ENCODE results near the gene SLC35G1. TPM values are rescaled to one million over a fixed set of nuclear protein-coding genes. Genes with fewer than 3 reads are reported as not detected.

The SLC35G1 gene
- total and polyA plus RNA-seq, 11 donors: 1.3 to 4.1 (median 2.0) TPM

- no peak for ATAC-seq
- H3K4me3 ChIP-seq: peak overlapping the region; percentile 67 to 95 (median 80)
- no peaks in the 10 kb centered on the region for H3K36me3 ChIP-seq
- peaks cover 0 to 23% (median 9%) of the 10 kb centered on the region in 12 donors for H3K4me1 ChIP-seq
- intact Hi-C loops (cut with DNase I): loop anchor here in 1 of 10 donors (10.0 kb wide), 1 partner anchor 550 kb away; no protein-coding TSS in a partner anchor
- H3K27me3 ChIP-seq: no peaks in the 10 kb centered on the region
- 40 to 50% (median 45%) methylated on average over 22 of the region's 22 CpGs for WGBS, 4 donors
- TF ChIP-seq, protein P1, sequence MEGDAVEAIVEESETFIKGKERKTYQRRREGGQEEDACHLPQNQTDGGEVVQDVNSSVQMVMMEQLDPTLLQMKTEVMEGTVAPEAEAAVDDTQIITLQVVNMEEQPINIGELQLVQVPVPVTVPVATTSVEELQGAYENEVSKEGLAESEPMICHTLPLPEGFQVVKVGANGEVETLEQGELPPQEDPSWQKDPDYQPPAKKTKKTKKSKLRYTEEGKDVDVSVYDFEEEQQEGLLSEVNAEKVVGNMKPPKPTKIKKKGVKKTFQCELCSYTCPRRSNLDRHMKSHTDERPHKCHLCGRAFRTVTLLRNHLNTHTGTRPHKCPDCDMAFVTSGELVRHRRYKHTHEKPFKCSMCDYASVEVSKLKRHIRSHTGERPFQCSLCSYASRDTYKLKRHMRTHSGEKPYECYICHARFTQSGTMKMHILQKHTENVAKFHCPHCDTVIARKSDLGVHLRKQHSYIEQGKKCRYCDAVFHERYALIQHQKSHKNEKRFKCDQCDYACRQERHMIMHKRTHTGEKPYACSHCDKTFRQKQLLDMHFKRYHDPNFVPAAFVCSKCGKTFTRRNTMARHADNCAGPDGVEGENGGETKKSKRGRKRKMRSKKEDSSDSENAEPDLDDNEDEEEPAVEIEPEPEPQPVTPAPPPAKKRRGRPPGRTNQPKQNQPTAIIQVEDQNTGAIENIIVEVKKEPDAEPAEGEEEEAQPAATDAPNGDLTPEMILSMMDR (IDR thresholded peaks at IDR 0.05): no peak
- no peak for TF ChIP-seq POLR2A (IDR thresholded peaks at IDR 0.05)
- H3K9me3 ChIP-seq: no peaks in the 10 kb centered on the region
- DNase-seq: peak in 2 of 5 donors; percentile 15 to 57
- peak overlapping the region in 7 of 12 donors; percentile 29 to 64 (median 50) for H3K27ac ChIP-seq
Observed at GRCh38 chr10:93894516-93895378, 969 bp downstream of the SLC35G1 start.

DNA sequence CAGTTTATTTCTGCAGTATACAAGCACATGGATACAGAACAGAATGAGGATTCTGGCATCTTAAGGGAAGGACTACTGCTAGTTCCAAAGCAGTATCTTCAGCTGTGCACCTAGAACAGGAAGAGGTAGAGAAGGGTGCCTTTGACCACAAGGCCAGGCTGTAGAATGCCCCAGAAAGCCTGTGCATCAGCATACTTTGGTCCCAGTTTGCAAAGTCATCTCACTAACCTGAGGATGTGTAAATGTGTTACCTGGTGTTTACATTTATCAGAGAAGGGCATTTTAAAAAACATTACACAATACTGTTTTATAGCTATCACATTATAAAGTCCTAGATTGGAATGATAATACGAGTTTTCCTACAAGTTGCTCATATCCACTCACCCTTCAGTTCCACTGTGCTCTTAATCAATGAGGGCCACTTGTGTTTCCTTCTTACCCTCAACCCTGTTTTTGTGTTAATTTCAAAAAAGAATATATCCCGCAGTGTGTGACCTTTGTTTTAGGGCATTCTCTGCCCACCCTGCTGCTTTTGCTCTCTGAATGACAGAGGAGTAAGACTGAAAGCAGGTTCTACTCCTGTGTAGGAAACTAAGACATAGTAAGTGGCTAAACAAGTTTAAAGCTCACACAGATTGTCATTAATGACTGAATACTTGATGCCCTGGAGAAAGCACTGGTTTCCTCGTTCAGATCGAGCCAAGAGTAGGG is 3.4 kb downstream of the SLC35G1 start:
- intact Hi-C loops (cut with DNase I): loop anchor here in 1 of 10 donors (10.0 kb wide), 1 partner anchor 548 kb away; no protein-coding TSS in a partner anchor

DNA sequence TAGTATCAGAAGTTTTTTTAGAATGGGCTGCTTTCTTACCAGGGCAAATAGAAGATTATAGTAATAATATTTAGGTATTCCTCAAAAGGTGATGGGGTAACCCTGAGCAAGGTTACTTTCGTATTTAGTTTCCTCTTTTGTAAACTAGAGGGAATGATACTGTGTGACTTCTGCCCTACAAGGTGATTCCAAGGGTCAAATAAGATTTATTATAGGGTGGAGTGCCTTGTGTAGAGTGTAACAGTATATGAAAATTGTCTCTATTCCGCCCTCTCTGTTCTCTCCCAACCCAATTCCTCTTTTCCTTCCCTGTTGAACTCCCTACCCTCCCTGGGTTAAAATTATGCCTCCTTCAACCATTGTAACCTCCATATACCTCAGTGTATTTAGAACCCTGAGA is 5.3 kb downstream of the SLC35G1 start:
- Histone ChIP-seq H3K9me3 (no peaks in the 10 kb centered on the region), H3K4me1 (peaks cover 0 to 23% (median 9%) of the 10 kb centered on the region in 12 donors), H3K27ac (no peak overlapping the region), H3K4me3 (no peak overlapping the region), H3K36me3 (no peaks in the 10 kb centered on the region), H3K27me3 (no peaks in the 10 kb centered on the region)
- DNase-seq (no peak), ATAC-seq (no peak)
- intact Hi-C loops (cut with DNase I): loop anchor here in 1 of 10 donors (10.0 kb wide), 1 partner anchor 546 kb away; no protein-coding TSS in a partner anchor
- no peak for TF ChIP-seq POLR2A (IDR thresholded peaks at IDR 0.05)
- TF ChIP-seq, protein P1 (IDR thresholded peaks at IDR 0.05): no peak
- WGBS, 4 donors: 94 to 99% (median 95%) methylated on average over 2 of the region's 2 CpGs

More for the DNA sequence above, 3.4 kb downstream of the SLC35G1 start:
- peaks cover 0 to 29% (median 9%) of the 10 kb centered on the region in 12 donors for H3K4me1 ChIP-seq
- H3K27me3 ChIP-seq: no peaks in the 10 kb centered on the region
- H3K36me3 ChIP-seq: no peaks in the 10 kb centered on the region
- no peak overlapping the region for H3K27ac ChIP-seq
- no peak overlapping the region for H3K4me3 ChIP-seq
- WGBS, 4 donors: 61 to 76% (median 74%) methylated on average over 4 of the region's 4 CpGs
- DNase-seq (no peak), ATAC-seq (no peak)
- H3K9me3 ChIP-seq: no peaks in the 10 kb centered on the region
- TF ChIP-seq, protein P1 (IDR thresholded peaks at IDR 0.05): no peak
- TF ChIP-seq POLR2A (IDR thresholded peaks at IDR 0.05): no peak

GRCh38 chr10:93903051-93903450 is 9.3 kb downstream of the SLC35G1 start:
- DNase-seq: no peak
- no peak overlapping the region for H3K27ac ChIP-seq
- no peak for TF ChIP-seq POLR2A (IDR thresholded peaks at IDR 0.05)
- TF ChIP-seq, protein P1 (IDR thresholded peaks at IDR 0.05): no peak
- peaks cover 0 to 14% (median 0%) of the 10 kb centered on the region in 9 donors for H3K36me3 ChIP-seq
- H3K27me3 ChIP-seq: no peaks in the 10 kb centered on the region
- H3K4me1 ChIP-seq: peaks cover 0 to 5% (median 0%) of the 10 kb centered on the region in 12 donors
- ATAC-seq: no peak
- no peak overlapping the region for H3K4me3 ChIP-seq
- intact Hi-C loops (cut with DNase I): no loop called here
- WGBS, 4 donors: 85 to 94% (median 91%) methylated on average over 2 of the region's 2 CpGs
- H3K9me3 ChIP-seq: no peaks in the 10 kb centered on the region
